GM12891 (cell line): ENCODE measurements around the gene NRP2.

Experiments
- POLR2A ChIP-seq: IDR thresholded peaks from 2 replicates; pipeline ENCODE4 v1.6.1; 2011; ENCODE audit warnings: low read depth, low read length, control low read depth
- SPI1 ChIP-seq: IDR thresholded peaks from 2 replicates; pipeline ENCODE4 v1.6.1; 2011; ENCODE audit warnings: low read depth, low read length, control low read depth

GRCh38 chr2:205776720-205777119, 94.4 kb downstream of the NRP2 start:
- no peak for TF ChIP-seq POLR2A
- TF ChIP-seq SPI1 = no peak
